GM12878 (cell line): ENCODE data around the gene FXYD6. TPM values are rescaled to one million over a fixed set of nuclear protein-coding genes. Genes with fewer than 3 reads are reported as not detected.

Source experiments
- ATAC-seq: fragments of 200-7000 bp; cut with Tn5 transposase; 3 replicates; pipeline ENCODE4 v1.9.1; 2020; ENCODE audit warnings: mild to moderate bottlenecking, moderate library complexity
- BruUV-seq: library from RNA; stranded (reverse); fragments of 400-500 nt; replicated peaks from 2 replicates; lab custom pipeline; 2021; lab: Mats Ljungman, UMichigan
- CTCF ChIA-PET: fragments of 300-600 bp; sonication (Branson Sonifier 250); formaldehyde crosslinking; extraction: SDS; loops from one replicate; lab custom pipeline; 2021; ENCODE audit warnings: inconsistent platforms; lab: Yijun Ruan, JAX
- POLR2A ChIA-PET: fragments of 350-600 bp; formaldehyde crosslinking; extraction: SDS; loops from one replicate; lab custom pipeline; 2021; ENCODE audit warnings: inconsistent platforms; lab: Charles Lee
- RAD21 ChIA-PET: fragments of 300-600 bp; sonication (Branson Sonifier 250); formaldehyde crosslinking; loops from one replicate; lab custom pipeline; 2023; ENCODE audit warnings: antibody characterized with exemption; ENCODE audit not compliant: unreplicated experiment; lab: Charles Lee
- SMC1A ChIA-PET: fragments of 300-600 bp; sonication (Branson Sonifier 250); formaldehyde crosslinking; loops from one replicate; lab custom pipeline; 2023; ENCODE audit not compliant: unreplicated experiment, uncharacterized antibody; lab: Charles Lee
- DNase-seq: peaks from one replicate; pipeline ENCODE4 v3.0.0-alpha.2; 2011; ENCODE audit warnings: low read depth, low spot score
- FAIRE-seq: peaks from 3 replicates; lab custom pipeline; 2011; peaks lifted over from hg19 to GRCh38; lab: Jason Lieb, UNC
- H2AFZ ChIP-seq: 2 replicates; pipeline ENCODE4 v1.6.0; 2011; ENCODE audit warnings: low read depth, low read length, control low read depth; ENCODE audit not compliant: control insufficient read depth
- H3K27ac ChIP-seq: 2 replicates; pipeline ENCODE4 v1.5.1; 2011; ENCODE audit warnings: control low read depth; ENCODE audit not compliant: control insufficient read depth, insufficient read depth
- H3K27me3 ChIP-seq, 2 experiments: replicated peaks in 1 of 2; 2 replicates each; pipeline versions ENCODE4 v1.6.0 to v1.6.1; 2011; ENCODE audit warnings: low read length in 1 of 2; ENCODE audit not compliant: control insufficient read depth in 2 of 2, insufficient read depth in 2 of 2
- H3K36me3 ChIP-seq, 2 experiments: 2 replicates each; pipeline ENCODE4 v1.5.1; 2011; ENCODE audit warnings: low read length in 1 of 2; ENCODE audit not compliant: control insufficient read depth in 2 of 2, insufficient read depth in 2 of 2
- H3K4me1 ChIP-seq: 2 replicates; pipeline ENCODE4 v1.6.1; 2011; ENCODE audit warnings: mild to moderate bottlenecking, low read length, moderate library complexity, mixed read lengths; ENCODE audit not compliant: control insufficient read depth, insufficient read depth
- H3K4me2 ChIP-seq: 2 replicates; pipeline ENCODE4 v1.6.0; 2011; ENCODE audit warnings: control low read depth; ENCODE audit not compliant: control insufficient read depth, insufficient read depth
- H3K4me3 ChIP-seq: fragments of 200-600 bp; sonication (generic); 2 replicates; pipeline ENCODE4 v1.5.1; 2016
- H3K79me2 ChIP-seq: 2 replicates; pipeline ENCODE4 v1.6.0; 2011; ENCODE audit warnings: low read length; ENCODE audit not compliant: control insufficient read depth, insufficient read depth
- H3K9ac ChIP-seq: 2 replicates; pipeline ENCODE4 v1.8.0; 2011; ENCODE audit warnings: low read length, control low read depth, mixed read lengths; ENCODE audit not compliant: control insufficient read depth, insufficient read depth
- H3K9me3 ChIP-seq: replicated peaks from 3 replicates; pipeline ENCODE4 v1.5.1; 2011; ENCODE audit warnings: mild to moderate bottlenecking, low read length; ENCODE audit not compliant: control insufficient read depth, insufficient read depth
- H4K20me1 ChIP-seq: 2 replicates; pipeline ENCODE4 v1.6.0; 2011; ENCODE audit not compliant: control insufficient read depth, insufficient read depth
- CHD1 ChIP-seq: IDR thresholded peaks from 2 replicates; pipeline ENCODE4 v1.6.1; 2012; ENCODE audit warnings: low read depth, low read length, improper control_type of control experiment
- CREM ChIP-seq: IDR thresholded peaks from 2 replicates; pipeline ENCODE4 v1.6.1; 2014; ENCODE audit warnings: antibody characterized with exemption, low read depth
- JUNB ChIP-seq: IDR thresholded peaks from 2 replicates; pipeline ENCODE4 v1.6.1; 2016; ENCODE audit warnings: antibody characterized with exemption, mild to moderate bottlenecking
- MYC ChIP-seq: IDR thresholded peaks from 2 replicates; pipeline ENCODE4 v1.6.1; 2011; ENCODE audit warnings: mild to moderate bottlenecking, low read length, moderate library complexity, inconsistent platforms; ENCODE audit not compliant: insufficient read depth, insufficient replicate concordance, insufficient read length, severe bottlenecking
- NR2C1 ChIP-seq: fragments of 450-650 bp; IDR thresholded peaks from 2 replicates; pipeline ENCODE4 v1.6.1; 2017; ENCODE audit warnings: antibody characterized with exemption, mild to moderate bottlenecking, moderate library complexity
- NR2C2 ChIP-seq: IDR thresholded peaks from 2 replicates; pipeline ENCODE4 v1.6.1; 2011; ENCODE audit warnings: borderline replicate concordance, low read depth; ENCODE audit not compliant: control insufficient read depth, insufficient read length
- TAF1 ChIP-seq: IDR thresholded peaks from 2 replicates; pipeline ENCODE4 v1.6.1; 2011; ENCODE audit warnings: mild to moderate bottlenecking, low read depth, low read length, borderline replicate concordance
- YY1 ChIP-seq: IDR thresholded peaks from 2 replicates; pipeline ENCODE4 v1.6.1; 2011; ENCODE audit warnings: low read depth, mild to moderate bottlenecking, low read length
- WGBS: methylation state at CpG from one replicate; pipeline ENCODE4 v1.1.6; 2016; ENCODE audit warnings: low lambda C conversion rate; ENCODE audit not compliant: insufficient replicate concordance, insufficient coverage; ENCODE audit errors: missing lambda C conversion rate; 5-methylcytosine and 5-hydroxymethylcytosine counted together
- in situ Hi-C: fragments of 300-500 bp; cut with MboI; formaldehyde crosslinking; loops from 9 replicates; pipeline ENCODE4 v1.14.3; 2018; ENCODE audit warnings: mixed read lengths
- intact Hi-C: fragments of 100-400 bp; cut with micrococcal nuclease; formaldehyde crosslinking; loops from one replicate; pipeline ENCODE4 v1.14.2; 2022; ENCODE audit not compliant: unreplicated experiment
- polyA plus RNA-seq, 11 experiments: library from polyadenylated mRNA; depleted of rRNA in 4 of 11; unstranded in 6 of 11; stranded (reverse) in 5 of 11; fragments of >200 nt; fragmentation: Nextera tagmentation in 4 of 11; fragmentation: Illumina TruSeq in 1 of 11; extraction: Ambion mirVana in 4 of 11; extraction: Trizol in 1 of 11; gene quantifications; 1 replicate in 1 of 11; 2 replicates in 10 of 11; pipeline versions ENCODE4 v1.2.1 to v1.2.3, GENCODE V29; 2011 to 2016; ENCODE audit warnings: inconsistent platforms in 2 of 11, missing spikeins in 2 of 11, low read depth in 1 of 11
- total RNA-seq, 4 experiments: library from RNA; depleted of rRNA in 3 of 4; stranded (reverse); fragments of >200 nt in 3 of 4; fragmentation: Illumina TruSeq in 1 of 4; extraction: Trizol in 1 of 4; gene quantifications; 2 replicates each; pipeline versions ENCODE4 v1.2.1 to v1.2.3, GENCODE V29; 2013 to 2021
- TF ChIP-seq, protein P1 (sequence below): fragments of 150-350 bp; IDR thresholded peaks from 2 replicates; pipeline ENCODE4 v1.6.1; 2016; ENCODE audit warnings: low read depth, low read length

The FXYD6 gene
- total and polyA plus RNA-seq, 10 of the 15 experiments (the other 5 are each of a cell fraction or from before 2014, with no cell fraction given), result 0.09 to 2.0 (median 0.23) TPM; not detected in 2

DNA sequence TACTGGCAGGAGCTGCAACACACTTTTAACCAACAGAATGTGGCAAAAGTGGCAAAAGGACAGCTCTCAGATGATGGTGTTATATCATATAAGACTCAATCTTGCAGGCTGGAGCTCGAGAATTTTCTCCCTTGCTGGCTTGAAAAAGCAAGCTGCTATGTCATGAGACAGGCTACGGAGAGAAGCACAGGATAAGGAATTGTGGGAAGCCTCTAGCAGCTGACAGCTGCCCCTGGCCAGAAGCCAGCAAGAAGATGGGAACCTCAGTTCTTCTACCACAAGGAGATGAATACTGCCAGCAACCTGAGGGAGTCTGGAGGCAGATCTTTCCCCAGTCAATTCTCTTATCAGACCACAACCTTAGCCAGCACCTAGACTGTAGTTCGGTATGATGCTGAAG, 24.6 kb downstream of the FXYD6 start:
- Histone ChIP-seq H4K20me1 (no peaks in the 10 kb centered on the region), H3K9ac (no peak overlapping the region), H3K4me2 (no peak overlapping the region), H3K27me3 (no peaks in the 10 kb centered on the region; a peak in 2 of 4 replicates), H3K4me1 (no peaks in the 10 kb centered on the region), H3K4me3 (no peak overlapping the region), H3K27ac (no peak overlapping the region), H3K79me2 (no peaks in the 10 kb centered on the region), H3K9me3 (peaks cover 2% of the 10 kb centered on the region; the same call in 2 of the 3 replicates), H3K36me3 (no peaks in the 10 kb centered on the region), H2AFZ (no peak overlapping the region)
- ATAC-seq, result no peak
- no peak for DNase-seq
- FAIRE-seq, result no peak
- in situ Hi-C loops (no loop called here), intact Hi-C loops (no loop called here)
- TF ChIP-seq, protein P1, sequence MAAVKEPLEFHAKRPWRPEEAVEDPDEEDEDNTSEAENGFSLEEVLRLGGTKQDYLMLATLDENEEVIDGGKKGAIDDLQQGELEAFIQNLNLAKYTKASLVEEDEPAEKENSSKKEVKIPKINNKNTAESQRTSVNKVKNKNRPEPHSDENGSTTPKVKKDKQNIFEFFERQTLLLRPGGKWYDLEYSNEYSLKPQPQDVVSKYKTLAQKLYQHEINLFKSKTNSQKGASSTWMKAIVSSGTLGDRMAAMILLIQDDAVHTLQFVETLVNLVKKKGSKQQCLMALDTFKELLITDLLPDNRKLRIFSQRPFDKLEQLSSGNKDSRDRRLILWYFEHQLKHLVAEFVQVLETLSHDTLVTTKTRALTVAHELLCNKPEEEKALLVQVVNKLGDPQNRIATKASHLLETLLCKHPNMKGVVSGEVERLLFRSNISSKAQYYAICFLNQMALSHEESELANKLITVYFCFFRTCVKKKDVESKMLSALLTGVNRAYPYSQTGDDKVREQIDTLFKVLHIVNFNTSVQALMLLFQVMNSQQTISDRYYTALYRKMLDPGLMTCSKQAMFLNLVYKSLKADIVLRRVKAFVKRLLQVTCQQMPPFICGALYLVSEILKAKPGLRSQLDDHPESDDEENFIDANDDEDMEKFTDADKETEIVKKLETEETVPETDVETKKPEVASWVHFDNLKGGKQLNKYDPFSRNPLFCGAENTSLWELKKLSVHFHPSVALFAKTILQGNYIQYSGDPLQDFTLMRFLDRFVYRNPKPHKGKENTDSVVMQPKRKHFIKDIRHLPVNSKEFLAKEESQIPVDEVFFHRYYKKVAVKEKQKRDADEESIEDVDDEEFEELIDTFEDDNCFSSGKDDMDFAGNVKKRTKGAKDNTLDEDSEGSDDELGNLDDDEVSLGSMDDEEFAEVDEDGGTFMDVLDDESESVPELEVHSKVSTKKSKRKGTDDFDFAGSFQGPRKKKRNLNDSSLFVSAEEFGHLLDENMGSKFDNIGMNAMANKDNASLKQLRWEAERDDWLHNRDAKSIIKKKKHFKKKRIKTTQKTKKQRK, result no peak
- TF ChIP-seq CREM (no peak), JUNB (no peak), NR2C2 (no peak), YY1 (no peak), MYC (no peak), CHD1 (no peak), TAF1 (no peak), NR2C1 (no peak)
- ChIA-PET SMC1A (interaction anchor here (1.0 to 2.1 kb wide), 6 partner anchors 18 to 201 kb away, joined by 3 to 12 read pairs (median 4); no protein-coding TSS in a partner anchor), RAD21 (interaction anchor here (1.0 to 1.9 kb wide), 3 partner anchors 93 to 99 kb away, joined by 3 to 6 read pairs (median 3); no protein-coding TSS in a partner anchor), POLR2A (no interaction called here), CTCF (interaction anchor here (0.8 to 3.4 kb wide), 9 partner anchors 9 to 201 kb away, joined by 3 to 15 read pairs (median 3); no protein-coding TSS in a partner anchor)
- WGBS, result 2% methylated on average over 3 of the region's 3 CpGs
- BruUV-seq, result no TSS peak
